Nephron (organoid): ENCODE data around the gene MYO3B.

Experiments used
- H3K27ac Mint-ChIP-seq, 3 experiments: 2 replicates each; pipeline ENCODE4 v1.8.0; 2020; ENCODE audit warnings: mixed read lengths in 3 of 3, mild to moderate bottlenecking in 2 of 3, moderate library complexity in 1 of 3
- H3K27me3 Mint-ChIP-seq: 2 replicates; pipeline ENCODE4 v1.8.0; 2021; ENCODE audit warnings: low read depth, mild to moderate bottlenecking, moderate library complexity, mixed read lengths
- H3K36me3 Mint-ChIP-seq: 2 replicates; pipeline ENCODE4 v1.8.0; 2020; ENCODE audit warnings: low read depth, mixed read lengths
- H3K4me1 Mint-ChIP-seq: 2 replicates; pipeline ENCODE4 v1.8.0; 2020; ENCODE audit warnings: mixed read lengths
- H3K4me3 Mint-ChIP-seq, 3 experiments: 2 replicates each; pipeline ENCODE4 v1.8.0; 2020; ENCODE audit warnings: mild to moderate bottlenecking in 3 of 3, mixed read lengths in 3 of 3, moderate library complexity in 2 of 3
- H3K9me3 Mint-ChIP-seq: 2 replicates; pipeline ENCODE4 v1.8.0; 2020; ENCODE audit warnings: mixed read lengths
- TF ChIP-seq, protein P1 (sequence below), 3 experiments: fragments of 200-600 bp; sonication (generic); IDR thresholded peaks; one replicate each; pipeline ENCODE4 v1.5.0; 2021; ENCODE audit warnings: antibody characterized with exemption in 3 of 3; ENCODE audit not compliant: unreplicated experiment in 3 of 3

MYO3B gene

DNA sequence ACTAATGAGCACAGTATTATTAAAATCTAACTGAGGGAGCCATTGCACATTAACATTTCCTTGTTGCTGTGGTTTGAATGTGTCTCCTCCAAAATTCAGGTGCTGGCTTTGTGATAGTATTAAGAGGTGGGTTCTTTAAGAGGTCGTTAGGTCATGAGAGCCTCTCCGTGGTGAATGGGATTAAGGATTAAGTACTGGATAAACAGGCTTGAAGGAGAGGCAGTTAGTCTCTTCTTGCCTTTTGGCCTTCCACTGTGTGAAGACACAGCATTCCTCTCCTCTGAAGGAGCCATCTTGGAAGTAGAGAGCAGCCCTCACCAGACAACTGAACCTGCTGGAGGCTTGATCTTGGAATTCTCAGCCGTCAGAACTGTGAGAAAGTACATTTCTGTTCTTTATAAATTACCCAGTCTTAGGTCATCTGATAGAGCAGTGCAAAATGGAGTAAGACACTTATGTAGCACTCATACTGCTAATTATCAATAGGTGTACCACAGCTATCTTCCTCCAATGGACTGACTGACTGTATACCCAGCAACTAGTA, 182.7 kb downstream of the MYO3B start:
- Mint-ChIP-seq H3K36me3 (no peaks in the 10 kb centered on the region), H3K4me3 (no peak overlapping the region), H3K4me1 (no peaks in the 10 kb centered on the region), H3K27me3 (peaks cover 39% of the 10 kb centered on the region), H3K27ac (no peak overlapping the region), H3K9me3 (no peaks in the 10 kb centered on the region)
- TF ChIP-seq, protein P1, sequence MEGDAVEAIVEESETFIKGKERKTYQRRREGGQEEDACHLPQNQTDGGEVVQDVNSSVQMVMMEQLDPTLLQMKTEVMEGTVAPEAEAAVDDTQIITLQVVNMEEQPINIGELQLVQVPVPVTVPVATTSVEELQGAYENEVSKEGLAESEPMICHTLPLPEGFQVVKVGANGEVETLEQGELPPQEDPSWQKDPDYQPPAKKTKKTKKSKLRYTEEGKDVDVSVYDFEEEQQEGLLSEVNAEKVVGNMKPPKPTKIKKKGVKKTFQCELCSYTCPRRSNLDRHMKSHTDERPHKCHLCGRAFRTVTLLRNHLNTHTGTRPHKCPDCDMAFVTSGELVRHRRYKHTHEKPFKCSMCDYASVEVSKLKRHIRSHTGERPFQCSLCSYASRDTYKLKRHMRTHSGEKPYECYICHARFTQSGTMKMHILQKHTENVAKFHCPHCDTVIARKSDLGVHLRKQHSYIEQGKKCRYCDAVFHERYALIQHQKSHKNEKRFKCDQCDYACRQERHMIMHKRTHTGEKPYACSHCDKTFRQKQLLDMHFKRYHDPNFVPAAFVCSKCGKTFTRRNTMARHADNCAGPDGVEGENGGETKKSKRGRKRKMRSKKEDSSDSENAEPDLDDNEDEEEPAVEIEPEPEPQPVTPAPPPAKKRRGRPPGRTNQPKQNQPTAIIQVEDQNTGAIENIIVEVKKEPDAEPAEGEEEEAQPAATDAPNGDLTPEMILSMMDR (IDR thresholded peaks at IDR 0.05; ENCODE audit: unreplicated experiment in 3 of 3) = no peak

DNA sequence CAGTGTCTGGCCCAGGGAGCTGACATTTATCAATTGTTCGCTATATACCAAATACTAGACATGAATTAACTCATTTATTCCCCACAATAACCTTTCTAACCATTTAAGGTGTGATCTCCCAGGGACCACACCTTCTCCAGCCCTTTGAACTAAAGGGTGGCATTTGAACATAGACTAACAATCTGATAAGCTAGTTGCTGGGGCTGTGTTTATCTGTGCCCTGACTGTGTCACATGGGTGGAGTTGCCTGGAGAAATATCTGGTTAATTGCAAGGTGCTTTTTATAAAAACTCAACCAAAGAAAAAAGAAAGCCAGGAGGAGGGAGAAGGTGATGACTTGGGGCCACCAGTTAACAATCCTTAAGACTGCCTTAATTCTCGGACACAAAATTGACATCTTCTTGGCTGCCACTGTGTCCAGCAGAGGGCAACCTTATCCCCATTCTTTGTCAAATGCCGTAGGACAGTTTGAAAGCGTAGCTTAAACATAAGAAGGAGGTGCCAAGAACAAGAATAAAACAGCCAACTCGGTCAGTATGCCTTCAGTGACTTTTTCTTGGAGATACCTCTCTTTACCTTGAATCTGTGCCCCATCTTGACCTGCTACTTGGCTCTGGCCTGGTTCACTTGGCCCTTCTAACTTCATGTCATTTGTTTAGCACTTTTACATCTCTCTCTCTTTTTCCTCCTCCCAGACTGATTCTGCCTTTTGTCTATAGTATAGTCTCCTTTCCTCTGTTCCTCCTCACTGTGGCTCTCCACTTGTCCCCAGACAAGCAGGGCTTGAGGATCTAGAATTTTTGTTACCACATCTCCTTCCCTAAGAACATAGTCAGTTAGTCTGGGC, 183.4 kb downstream of the MYO3B start:
- no peaks in the 10 kb centered on the region for H3K36me3 Mint-ChIP-seq
- H3K27ac Mint-ChIP-seq = no peak overlapping the region
- TF ChIP-seq, protein P1 (IDR thresholded peaks at IDR 0.05; ENCODE audit: unreplicated experiment in 3 of 3) = peak; percentile 54 to 75 (median 61)
- H3K27me3 Mint-ChIP-seq = peaks cover 45% of the 10 kb centered on the region
- no peak overlapping the region for H3K4me3 Mint-ChIP-seq
- H3K9me3 Mint-ChIP-seq = no peaks in the 10 kb centered on the region
- no peaks in the 10 kb centered on the region for H3K4me1 Mint-ChIP-seq

- Mint-ChIP-seq H3K27ac (no peak overlapping the region), H3K27me3 (peaks cover 55% of the 10 kb centered on the region), H3K4me3 (no peak overlapping the region), H3K36me3 (no peaks in the 10 kb centered on the region), H3K9me3 (no peaks in the 10 kb centered on the region), H3K4me1 (no peaks in the 10 kb centered on the region)
- TF ChIP-seq, protein P1 (IDR thresholded peaks at IDR 0.05; ENCODE audit: unreplicated experiment in 3 of 3) = no peak
Observed at GRCh38 chr2:170362313-170362870, 184.4 kb downstream of the MYO3B start.

GRCh38 chr2:170362871-170363631, 185.1 kb downstream of the MYO3B start:
- H3K4me1 Mint-ChIP-seq = no peaks in the 10 kb centered on the region
- H3K27ac Mint-ChIP-seq = no peak overlapping the region
- no peaks in the 10 kb centered on the region for H3K9me3 Mint-ChIP-seq
- no peaks in the 10 kb centered on the region for H3K36me3 Mint-ChIP-seq
- peaks cover 62% of the 10 kb centered on the region for H3K27me3 Mint-ChIP-seq
- no peak overlapping the region for H3K4me3 Mint-ChIP-seq
- TF ChIP-seq, protein P1 (IDR thresholded peaks at IDR 0.05; ENCODE audit: unreplicated experiment in 3 of 3) = no peak

GRCh38 chr2:170365003-170365402, 187.1 kb downstream of the MYO3B start:
- Mint-ChIP-seq H3K4me1 (no peaks in the 10 kb centered on the region), H3K27me3 (peaks cover 77% of the 10 kb centered on the region), H3K9me3 (no peaks in the 10 kb centered on the region), H3K27ac (no peak overlapping the region), H3K4me3 (no peak overlapping the region), H3K36me3 (no peaks in the 10 kb centered on the region)
- TF ChIP-seq, protein P1 (IDR thresholded peaks at IDR 0.05; ENCODE audit: unreplicated experiment in 3 of 3) = no peak
